GM19351 (cell line): ENCODE results near the gene DBNL.
"Not testable (repeated sequence)": the region's sequence is repeated elsewhere in the genome, so short reads cannot be mapped to it uniquely, and the experiment has no call there.

Experiments
- ATAC-seq: cut with Tn5 transposase; IDR thresholded peaks from one replicate; pipeline ENCODE4 v1.9.1; 2021; ENCODE audit warnings: mild to moderate bottlenecking, moderate library complexity; ENCODE audit not compliant: unreplicated experiment

The DBNL gene

DNA sequence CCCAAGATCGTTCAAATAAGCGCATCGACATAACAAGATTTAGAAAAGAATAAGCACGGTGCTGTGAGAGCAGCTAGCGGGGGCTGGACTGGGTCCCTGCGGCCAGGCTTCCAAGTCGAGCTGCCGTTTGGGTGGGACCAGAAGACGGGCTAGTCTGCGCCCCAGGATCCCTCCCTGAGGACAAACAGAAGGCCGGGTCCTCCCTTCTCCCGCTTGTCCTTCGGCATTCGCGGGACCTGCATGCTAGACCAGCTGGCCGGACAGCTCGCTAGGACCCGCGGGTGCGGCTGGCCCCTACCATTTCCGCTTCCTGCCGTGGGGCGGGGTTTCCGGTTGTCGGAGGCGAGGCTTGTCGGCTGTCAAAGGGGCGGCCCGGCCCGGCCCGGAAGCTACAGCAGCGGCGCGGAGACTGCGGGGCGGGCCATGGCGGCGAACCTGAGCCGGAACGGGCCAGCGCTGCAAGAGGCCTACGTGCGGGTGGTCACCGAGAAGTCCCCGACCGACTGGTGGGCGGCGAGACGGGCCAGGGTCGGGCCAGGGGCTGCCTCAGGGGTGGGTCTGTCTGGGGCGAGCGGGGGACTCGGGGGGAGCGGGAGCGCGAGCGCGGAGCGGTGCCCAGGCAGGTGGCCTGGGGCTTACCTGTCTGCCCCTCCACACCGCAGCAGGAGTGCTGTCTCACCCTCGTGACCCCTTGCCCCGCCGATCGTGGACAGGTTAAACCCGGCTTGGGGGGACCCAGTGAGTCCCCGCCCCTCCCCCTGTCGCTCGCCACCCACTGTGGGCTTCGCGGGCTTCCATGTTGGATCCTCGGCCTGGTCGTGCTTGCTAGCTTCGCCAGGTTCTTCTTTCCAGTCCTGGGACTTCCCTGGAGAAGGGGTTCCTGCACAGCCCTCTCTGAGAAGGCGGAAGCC lies at the start of gene DBNL:
DBNL (plus strand) TSS at position 388 of the 911 bp plus-strand sequence; CDS start at position 424, 36 bp downstream.
- peak; percentile 70 for ATAC-seq

DNA sequence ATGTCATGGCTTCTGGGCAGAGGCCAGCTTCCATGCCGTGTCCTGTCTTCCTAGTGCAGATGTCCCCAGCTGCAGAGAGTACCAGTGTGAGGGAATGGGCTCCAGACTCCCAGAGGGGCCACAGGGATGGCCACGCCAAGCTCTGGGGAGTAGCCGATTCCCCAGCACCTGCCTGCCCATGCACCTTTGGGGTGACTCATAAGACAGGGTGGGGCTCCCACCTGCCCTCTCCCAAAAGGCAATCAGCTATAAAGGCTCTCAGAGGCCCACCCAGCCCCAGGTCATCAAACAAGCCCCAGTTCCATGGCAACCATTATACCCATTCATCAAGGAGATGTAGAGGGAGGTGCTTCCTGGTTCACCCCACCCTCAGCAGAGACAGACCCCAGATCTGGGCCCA lies 47.0 kb upstream of the DBNL start, which contains the start of gene SPDYE1:
SPDYE1 (plus strand) TSS at position 366 of the 400 bp plus-strand sequence. CDS start 2,053 bp downstream, outside the sequence.
- ATAC-seq, result not testable (repeated sequence)

DNA sequence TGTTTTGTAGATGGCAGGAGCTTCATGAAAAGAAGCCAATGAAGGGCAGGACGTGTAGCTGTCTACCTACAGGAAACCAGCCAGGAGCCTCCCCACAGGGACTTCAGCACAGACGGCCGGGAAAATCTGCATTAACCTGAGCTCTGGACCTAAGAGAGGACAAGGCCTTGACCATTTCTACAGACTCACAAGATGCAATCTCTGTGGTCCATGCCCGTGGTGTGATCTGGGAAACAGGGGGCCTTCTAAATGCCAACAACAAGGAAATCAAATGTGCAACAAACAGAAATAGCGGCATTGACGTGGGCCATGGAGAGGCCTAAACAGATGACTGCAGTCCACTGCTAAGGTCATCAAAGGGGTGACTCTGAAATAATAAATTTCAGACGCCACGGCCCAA lies 32.4 kb upstream of the DBNL start:
- not testable (repeated sequence) for ATAC-seq

DNA sequence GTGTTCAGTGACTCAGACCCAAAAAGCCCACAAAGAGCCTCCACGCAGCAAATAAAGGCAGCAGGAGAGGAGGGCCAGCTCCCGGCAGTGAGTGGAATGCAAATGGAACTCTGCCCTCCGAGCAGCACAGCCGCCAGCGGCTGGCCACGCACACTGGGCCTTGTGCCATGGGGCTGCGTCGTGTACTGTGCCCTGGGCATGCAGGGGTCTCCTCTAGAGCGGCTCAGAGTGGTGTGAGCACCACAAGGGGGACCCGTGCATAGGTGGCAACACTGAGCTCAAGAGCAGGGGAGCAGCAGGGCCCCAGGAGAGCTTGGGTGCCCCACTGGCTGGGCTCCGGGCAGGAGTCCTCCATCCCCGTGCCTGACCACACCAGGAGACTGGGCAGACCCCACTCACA lies 29.4 kb upstream of the DBNL start:
- not testable (repeated sequence) for ATAC-seq

DNA sequence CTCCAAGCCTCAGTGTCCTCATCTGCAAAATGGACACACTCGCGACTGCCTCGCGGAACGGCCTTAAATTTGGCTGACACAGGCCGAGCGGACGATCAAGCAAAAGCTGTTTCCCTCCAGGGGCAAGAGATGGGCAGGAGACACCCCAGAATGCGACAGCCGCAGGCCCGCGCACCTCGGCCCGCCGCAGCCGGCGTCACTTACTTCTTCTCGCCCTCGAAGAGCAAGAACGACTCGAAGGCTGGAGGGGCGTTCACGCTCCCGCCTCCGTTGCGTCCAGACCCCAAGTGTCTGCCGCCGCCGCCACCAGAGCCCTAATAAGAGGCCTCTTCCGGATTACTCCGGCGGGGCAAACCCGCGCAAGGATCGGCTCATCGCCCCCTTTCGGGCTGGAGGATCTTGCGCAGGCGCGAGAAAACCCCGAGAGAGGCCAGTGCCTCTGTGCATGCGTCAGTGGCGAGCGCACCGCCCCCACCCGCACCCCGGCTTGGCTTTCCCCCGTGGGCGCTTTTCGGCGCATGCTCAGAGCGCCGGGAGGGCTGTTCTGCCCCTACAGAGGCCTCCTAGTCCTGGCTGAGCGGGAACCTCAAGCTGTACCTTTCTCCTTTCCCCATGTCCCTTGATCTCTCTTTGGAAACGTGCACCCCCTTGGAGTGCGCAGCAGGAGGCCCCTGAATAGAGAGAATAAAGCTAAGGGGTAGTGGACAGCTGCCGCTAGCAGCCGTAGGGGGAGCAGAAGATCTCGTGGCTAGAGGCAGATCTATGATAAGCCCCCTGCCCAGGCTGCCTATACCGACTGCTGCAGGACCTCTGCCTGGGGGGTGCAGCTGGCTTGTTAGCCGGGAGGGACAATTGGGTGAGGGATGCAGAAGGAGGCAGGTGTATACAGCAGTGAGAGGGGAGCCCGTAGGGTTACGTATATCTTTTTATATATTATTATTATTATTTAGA lies 25.4 kb upstream of the DBNL start:
- ATAC-seq, result peak; percentile 93

DNA sequence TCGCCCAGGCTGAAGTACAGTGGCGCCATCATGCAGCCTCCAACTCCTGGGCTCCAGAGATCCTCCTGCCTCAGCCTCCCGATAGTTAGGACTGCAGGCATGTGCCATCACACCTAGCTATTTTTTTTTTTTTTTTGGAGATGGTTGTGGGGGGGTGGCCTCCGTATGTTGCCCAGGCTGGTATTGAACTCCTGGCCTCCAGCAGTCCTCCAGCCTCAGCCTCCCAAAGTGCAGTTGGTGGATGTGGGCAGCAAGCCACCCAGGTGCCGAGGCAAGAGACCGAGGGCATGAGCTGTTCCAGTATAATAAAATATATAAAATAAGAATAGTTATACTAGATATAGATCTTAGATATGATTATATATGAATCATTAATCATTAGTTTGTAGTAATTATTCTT lies 24.7 kb upstream of the DBNL start:
- ATAC-seq, result not testable (repeated sequence)

DNA sequence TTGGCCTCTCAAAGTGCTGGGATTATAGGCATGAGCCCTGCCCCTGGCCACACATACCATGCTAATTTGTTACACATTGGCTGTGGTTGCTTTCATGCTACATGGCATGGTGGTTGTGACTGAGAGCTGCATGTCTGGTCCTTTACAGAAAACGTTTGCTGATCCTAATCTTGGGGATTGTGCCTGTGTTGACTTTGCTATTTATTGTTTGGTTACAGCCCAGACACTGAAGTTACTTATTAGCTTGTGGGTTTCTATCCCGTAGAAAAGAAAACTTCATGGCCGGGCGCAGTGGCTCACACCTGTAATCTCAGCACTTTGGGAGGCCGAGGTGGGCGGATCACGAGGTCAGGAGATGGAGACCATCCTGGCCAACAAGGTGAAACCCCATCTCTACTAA lies 22.4 kb upstream of the DBNL start:
- ATAC-seq, result not testable (repeated sequence)

DNA sequence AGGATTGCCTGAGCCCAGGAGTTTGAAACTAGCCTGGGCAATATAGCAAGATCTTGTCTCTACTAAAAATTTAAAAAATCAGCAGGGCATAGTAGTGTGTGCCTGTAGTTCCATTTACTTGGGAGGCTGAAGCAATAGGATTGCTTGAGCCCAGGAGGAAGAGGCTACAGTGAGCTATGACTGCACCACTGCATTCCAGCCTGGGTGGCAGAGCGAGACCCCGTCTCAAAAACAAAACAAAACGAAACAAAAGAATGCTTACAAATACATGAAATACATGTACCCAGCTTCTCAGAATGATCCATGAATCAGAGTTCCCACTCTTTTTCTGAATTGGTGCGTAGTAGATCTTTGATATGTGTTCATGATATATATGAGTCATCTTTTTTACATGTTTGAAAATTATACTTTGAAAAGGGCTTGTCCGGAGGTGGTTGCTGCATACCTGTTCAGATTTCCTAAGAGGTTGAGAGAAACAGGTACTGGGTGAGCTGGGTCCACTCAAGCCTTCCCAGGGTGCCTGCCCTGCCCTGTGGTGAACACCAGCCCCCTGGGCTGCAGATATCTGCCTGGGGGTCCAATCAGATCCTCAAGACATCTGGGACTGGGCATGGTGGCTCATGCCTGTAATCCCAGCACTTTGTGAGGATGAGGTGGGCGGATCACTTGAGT lies 21.6 kb upstream of the DBNL start:
- ATAC-seq, result not testable (repeated sequence)

DNA sequence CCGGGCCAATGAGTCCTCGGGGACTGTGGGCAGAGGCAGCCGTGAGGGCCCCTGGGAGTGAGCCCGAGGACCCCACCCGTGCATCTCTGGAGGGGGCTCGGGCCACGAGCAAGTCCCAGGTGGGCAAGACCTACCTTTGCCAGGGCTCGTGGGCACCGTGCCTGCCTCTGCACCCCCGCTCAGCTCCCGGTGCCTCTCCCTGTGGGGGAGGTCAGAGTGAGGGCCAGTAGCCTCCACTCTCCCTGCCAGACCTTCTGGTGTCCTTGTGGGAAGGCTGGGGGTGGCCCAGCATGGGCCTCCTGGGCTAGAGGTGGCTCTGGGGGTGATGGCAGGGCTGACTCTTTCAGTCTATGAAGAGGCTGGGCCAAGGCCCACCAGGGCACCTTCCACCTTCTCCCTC lies 15.1 kb upstream of the DBNL start:
- not testable (repeated sequence) for ATAC-seq

DNA sequence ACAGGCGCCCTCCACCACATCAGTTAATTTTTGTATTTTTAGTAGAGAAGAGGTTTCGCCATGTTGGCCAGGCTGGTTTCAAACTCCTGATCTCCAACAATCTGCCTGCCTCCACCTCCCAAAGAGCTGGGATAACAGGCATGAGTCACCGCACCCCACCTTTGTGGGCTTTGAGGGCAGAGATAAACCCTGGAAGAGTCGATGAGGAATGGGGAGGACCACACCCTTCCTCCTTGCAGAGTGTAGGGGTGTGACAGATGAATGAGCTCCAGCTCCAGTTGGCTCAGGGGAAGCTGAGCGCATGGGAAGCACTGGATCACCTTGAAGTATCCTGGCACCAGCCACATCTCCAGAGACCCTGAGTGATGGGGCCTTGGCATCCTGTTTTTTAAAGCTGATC lies 14.5 kb upstream of the DBNL start:
- ATAC-seq, result not testable (repeated sequence)

DNA sequence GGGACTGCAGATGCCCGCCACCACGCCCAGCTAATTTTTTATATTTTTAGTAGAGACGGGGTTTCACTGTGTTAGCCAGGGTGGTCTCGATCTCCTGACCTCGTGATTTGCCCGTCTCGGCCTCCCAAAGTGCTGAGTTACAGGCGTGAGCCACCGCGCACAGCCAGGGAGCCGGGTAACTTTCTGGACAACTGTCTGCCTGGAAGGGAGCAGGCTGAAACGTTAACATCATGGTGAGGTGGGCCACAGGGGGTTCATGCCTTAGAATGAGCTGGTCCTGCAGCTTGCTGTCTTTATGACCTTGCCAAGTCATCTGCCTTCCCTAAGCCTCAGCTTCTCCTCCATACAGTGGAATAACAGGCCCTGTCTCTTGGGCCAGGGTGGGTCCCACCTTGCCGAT lies 13.2 kb upstream of the DBNL start:
- not testable (repeated sequence) for ATAC-seq

DNA sequence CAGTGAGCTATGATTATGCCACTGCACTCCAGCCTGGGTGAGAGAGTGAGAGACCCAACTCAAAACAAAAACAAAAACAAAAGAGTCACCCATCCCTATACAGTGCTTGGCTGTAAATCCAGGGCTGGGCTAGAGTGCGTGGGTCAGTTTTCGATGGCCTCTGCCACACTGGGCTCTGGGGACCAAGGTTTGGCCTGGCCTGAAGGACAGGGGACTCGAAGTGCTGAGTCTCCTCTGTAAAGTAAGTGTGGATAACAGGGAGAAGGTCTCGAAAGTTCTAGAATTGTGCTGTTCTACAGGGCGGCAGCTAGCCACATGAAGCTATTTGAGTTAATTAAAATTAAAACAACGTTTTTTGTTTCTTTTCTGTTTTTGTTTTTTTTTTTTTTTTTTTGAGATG lies 12.5 kb upstream of the DBNL start:
- not testable (repeated sequence) for ATAC-seq

DNA sequence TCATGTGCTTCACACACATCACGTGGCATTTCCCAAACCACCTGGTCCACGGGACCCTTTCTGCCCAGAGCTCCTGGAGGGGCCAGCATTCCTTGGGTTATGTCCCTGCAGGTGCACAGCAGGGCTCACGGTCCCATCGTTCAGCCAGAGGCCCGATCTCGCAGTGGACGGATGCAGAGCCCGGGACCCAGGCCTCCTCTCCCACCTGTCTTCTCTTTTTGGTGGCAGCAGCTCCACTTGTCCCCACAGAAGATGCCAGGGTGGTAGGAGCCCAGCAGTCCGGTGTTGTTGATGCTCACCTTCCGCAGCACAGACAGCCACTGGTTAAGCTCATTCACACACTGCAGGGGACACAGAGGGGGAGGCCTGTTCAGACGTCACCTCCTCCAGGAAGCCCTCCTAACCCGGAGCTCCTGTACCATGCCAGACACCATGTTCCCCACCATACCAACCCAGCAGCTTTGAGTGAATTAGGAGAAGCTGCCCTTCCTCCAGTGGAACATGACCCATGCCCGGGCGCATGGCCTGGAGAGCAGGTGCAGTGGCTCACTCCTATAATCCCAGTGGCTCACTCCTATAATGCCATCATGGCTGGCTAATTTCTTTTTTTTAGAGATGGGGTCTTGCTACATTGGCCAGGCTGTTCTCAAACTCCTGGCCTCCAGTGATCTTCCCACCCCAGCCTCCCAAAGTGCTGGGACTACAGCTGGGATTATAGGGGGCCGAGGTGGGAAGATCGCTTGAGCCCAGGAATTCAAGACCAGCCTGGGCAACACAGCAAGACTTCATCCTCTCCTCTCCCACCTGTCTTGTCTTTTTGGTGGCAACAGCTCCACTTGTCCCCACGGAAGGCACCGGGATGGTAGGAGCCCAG lies 10.3 kb upstream of the DBNL start:
- not testable (repeated sequence) for ATAC-seq

DNA sequence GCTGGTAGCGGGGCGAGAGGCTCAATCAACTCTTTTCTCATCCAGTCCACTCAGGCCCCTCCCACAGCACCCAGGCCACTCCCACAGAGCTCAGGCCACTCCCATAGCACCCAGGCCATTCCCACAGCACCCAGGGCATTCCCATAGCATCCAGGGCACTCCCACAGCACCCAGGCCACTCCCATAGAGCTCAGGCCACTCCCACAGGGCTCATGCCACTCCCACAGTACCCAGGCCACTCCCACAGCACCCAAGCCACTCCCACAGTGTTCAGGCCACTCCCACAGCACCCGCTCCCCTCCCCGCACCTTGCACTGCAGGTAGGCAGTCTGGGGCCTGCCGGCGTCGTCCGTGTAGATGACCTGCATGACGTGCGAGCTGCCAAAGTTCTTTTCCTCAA lies 8.1 kb upstream of the DBNL start:
- ATAC-seq, result not testable (repeated sequence)

DNA sequence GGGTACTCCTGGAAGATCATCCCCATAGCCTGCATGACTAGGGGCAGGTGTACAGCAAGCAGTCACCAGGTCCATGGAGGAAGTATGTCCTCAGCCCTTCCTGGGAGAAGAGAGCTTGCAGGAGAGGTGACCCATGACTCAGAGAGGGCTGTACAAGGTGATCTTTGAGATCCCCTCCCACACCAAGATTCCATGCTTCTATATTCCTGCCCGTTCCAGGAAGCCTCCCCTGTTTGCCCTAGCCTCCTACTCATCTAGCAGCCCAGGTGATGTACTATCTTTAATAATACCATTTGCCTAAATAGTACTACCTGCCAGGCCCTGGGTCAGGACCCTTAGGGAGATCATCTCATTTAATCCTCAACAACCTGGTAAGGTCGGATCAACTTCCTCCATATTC lies 6.6 kb upstream of the DBNL start:
- not testable (repeated sequence) for ATAC-seq

DNA sequence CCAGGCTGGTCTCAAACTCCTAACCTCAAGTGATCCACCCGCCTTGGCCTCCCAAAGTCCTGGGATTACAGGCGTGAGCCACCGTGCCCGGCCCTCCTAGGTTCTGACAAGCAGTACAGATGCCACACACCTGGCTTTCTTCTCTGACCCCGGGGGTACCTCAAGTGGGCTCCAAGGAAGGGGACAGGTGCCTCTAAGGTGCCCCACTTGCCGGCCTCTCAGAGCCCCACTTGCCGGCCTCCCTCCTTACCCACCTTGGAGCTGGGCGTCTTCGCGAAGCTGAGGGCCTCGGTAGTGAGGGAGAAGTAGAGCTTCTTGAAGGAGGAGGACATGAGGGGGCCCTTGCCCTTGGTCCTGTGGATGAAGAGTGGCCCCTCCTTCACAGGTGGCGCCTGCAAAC lies 5.9 kb upstream of the DBNL start:
- not testable (repeated sequence) for ATAC-seq

DNA sequence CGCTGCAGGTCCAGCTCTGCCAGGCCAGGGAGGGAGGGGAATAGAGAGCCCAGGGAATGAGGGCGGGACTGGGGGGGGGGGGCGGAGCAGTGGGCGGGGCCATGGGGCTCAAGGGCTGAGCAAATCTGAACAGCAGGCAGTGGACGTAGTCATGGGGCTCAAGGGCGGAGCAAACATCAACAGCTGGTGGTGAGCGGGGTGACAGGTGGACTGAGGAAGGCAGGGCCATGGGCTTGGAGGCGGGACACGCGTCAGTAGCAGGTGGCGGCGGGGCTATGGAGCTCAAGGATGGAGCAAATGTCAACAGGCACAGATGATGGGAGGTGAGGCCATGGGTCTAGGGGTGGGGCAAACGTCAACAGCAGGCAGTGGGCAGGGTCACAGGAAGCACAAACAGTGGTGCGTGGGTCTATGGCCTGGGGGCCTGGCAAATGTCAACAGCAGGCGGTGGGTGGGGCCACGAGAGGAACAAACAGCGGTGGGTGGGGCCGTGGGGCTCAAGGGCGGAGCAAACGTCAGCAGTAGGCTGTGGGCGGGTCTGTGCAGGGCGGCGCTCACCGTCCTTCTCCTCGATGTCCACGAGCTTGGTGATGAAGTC lies 5.4 kb upstream of the DBNL start:
- peak; percentile 67 for ATAC-seq

DNA sequence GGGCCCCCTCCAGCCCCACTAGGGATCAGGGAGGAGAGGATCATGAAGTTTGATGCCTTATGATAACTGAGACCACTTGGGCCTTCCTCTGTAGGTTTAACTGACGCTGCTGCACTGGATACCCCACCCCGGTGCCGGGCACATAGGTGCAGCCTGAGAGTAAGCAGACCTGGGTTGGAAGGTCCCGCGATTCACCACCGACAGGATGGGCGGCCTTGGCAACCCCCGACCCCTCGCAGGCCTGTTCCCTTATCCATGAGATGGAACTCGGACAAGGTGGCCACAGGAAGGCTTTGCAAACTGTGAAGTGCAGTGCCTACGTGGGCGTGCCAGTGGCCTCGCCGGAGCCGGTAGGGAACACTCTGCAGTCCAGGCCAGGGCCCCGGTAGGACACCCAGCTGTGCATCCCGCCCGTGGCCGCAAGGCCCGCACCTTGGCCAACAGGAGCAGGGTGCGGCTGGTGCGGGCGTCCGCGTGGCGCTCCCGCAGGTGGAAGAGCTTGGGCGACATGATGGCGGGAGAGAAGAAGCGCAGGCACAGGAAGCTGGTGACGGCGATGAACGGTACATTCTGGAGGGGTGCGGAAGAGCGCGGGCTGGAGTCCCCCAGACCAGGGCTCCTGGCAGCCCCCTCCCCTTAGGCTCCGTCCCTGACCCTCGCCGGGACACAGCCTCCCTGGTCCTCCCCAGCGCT lies 4.6 kb upstream of the DBNL start:
- ATAC-seq, result not testable (repeated sequence)

DNA sequence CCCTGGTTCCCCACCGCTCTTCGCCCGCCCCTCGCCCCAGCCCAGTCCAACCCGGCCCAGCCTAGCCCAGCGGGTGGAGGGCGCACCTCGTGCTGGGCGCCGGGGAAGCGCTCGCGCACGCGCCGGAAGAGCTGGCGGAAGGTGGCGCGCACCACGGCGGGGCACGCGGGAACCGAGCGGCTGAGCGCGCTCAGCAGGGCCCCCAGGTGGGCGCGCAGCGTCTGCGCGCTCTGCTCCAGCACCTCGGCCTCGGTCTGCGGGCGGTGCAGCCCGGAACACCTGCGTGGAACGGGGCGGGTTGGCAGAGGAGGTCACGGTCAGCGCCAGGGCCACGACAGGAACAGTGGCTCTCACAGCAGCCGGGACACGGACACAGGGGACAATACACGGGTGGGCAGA lies 4.0 kb upstream of the DBNL start:
- ATAC-seq, result peak; percentile 43
